Measurements from ENCODE around the gene GFOD1. TPM values are rescaled to one million over a fixed set of nuclear protein-coding genes. Genes with fewer than 3 reads are reported as not detected.

Gene GFOD1
- total and polyA plus RNA-seq, 10 of the 15 experiments (the other 5 are each of a cell fraction or from before 2014, with no cell fraction given): 6.5 to 41.4 (median 16.0) TPM

- no peak for TF ChIP-seq ELK1 (IDR thresholded peaks at IDR 0.05; ENCODE audit: low read depth, low read length)
- TF ChIP-seq MTA3 (IDR thresholded peaks at IDR 0.05; ENCODE audit: borderline replicate concordance, low read length): no peak
- TF ChIP-seq NFIC (IDR thresholded peaks at IDR 0.05; ENCODE audit: low read depth, low read length): peak; percentile 84
- no peak for TF ChIP-seq SIN3A (IDR thresholded peaks at IDR 0.05; ENCODE audit: low read depth, low read length)
- TF ChIP-seq POU2F2 (IDR thresholded peaks at IDR 0.05; ENCODE audit: borderline replicate concordance, low read depth, low read length): peak; percentile 66; the same call in 1 of the 3 replicates
- TF ChIP-seq STAT1 (conservative IDR thresholded peaks at IDR 0.05): no peak; the same call in 1 of the 2 replicates
- TF ChIP-seq DPF2 (IDR thresholded peaks at IDR 0.05): peak; percentile 95; the same call in 1 of the 2 replicates
- TF ChIP-seq KAT2A (conservative IDR thresholded peaks at IDR 0.05; ENCODE audit: control insufficient read depth, low read depth, low read length): no peak
- peak; percentile 23; the same call in 1 of the 2 replicates for TF ChIP-seq RAD51 (IDR thresholded peaks at IDR 0.05)
- TF ChIP-seq EP300 (IDR thresholded peaks at IDR 0.05; ENCODE audit: borderline replicate concordance in 1 of 2, control insufficient read depth in 1 of 2, low read depth in 2 of 2, low read length in 2 of 2): peak; percentile 72 to 82; a peak in 3 of 4 replicates
- TF ChIP-seq PAX8 (IDR thresholded peaks at IDR 0.05): no peak
- 0 out of 2 replicates have a peak, but pooled peaks have one; percentile 34 for TF ChIP-seq LARP7 (IDR thresholded peaks at IDR 0.05)
- TF ChIP-seq E2F8 (IDR thresholded peaks at IDR 0.05; ENCODE audit: low read depth, partially characterized antibody): no peak
- no peak for TF ChIP-seq ZNF622 (IDR thresholded peaks at IDR 0.05)
- peak; percentile 82; the same call in 1 of the 2 replicates for TF ChIP-seq IRF4 (IDR thresholded peaks at IDR 0.05; ENCODE audit: low read depth, low read length)
- peak; percentile 97 for TF ChIP-seq MTA2 (IDR thresholded peaks at IDR 0.05; ENCODE audit: low read depth)
- peak; percentile 38; the same call in 1 of the 2 replicates for TF ChIP-seq POLR2A (IDR thresholded peaks at IDR 0.05; ENCODE audit: low read depth, low read length)
- no peak; the same call in 1 of the 2 replicates for TF ChIP-seq SREBF1 (IDR thresholded peaks at IDR 0.05; ENCODE audit: low read length)
Observed at GRCh38 chr6:13375360-13375878, 112.0 kb downstream of the GFOD1 start (continued).

All from GM12878 (cell line).